DMS 273 treated with DMSO at 0.1 percent for 48 hours (cell line): Measurements from ENCODE around the gene VPS8.
"Not testable (repeated sequence)": the region's sequence is repeated elsewhere in the genome, so short reads cannot be mapped to it uniquely, and the experiment has no call there.

Experiments
- DNase-seq: peaks from one replicate; lab custom pipeline; 2025; lab: John Stamatoyannopoulos, UW

VPS8 gene

GRCh38 chr3:184918750-184919149 is 106.8 kb downstream of the VPS8 start:
- no peak for DNase-seq

- no peak for DNase-seq
Observed at GRCh38 chr3:184919651-184920050, 107.7 kb downstream of the VPS8 start.

GRCh38 chr3:184924547-184924946 is 112.6 kb downstream of the VPS8 start:
- no peak for DNase-seq

- no peak for DNase-seq
Observed at GRCh38 chr3:184927796-184928315, 115.9 kb downstream of the VPS8 start.

- DNase-seq: no peak
Observed at GRCh38 chr3:184932777-184933176, 120.8 kb downstream of the VPS8 start.

- no peak for DNase-seq
Observed at GRCh38 chr3:184937611-184938010, 125.6 kb downstream of the VPS8 start.

- DNase-seq: no peak
Observed at GRCh38 chr3:184941408-184941807, 129.4 kb downstream of the VPS8 start.

GRCh38 chr3:184942735-184943134 is 130.8 kb downstream of the VPS8 start:
- no peak for DNase-seq

- DNase-seq: peak; percentile 83
Observed at GRCh38 chr3:184944241-184944640, 132.3 kb downstream of the VPS8 start.

- DNase-seq: no peak
Observed at GRCh38 chr3:184945886-184946625, 134.1 kb downstream of the VPS8 start.

- DNase-seq: no peak
Observed at GRCh38 chr3:184946917-184947316, 135.0 kb downstream of the VPS8 start.

- no peak for DNase-seq
Observed at GRCh38 chr3:184949251-184949965, 137.4 kb downstream of the VPS8 start.

GRCh38 chr3:184950816-184951215 is 138.8 kb downstream of the VPS8 start:
- not testable (repeated sequence) for DNase-seq

GRCh38 chr3:184952671-184953070 is 140.7 kb downstream of the VPS8 start:
- peak; percentile 42 for DNase-seq

GRCh38 chr3:184953401-184953800 is 141.4 kb downstream of the VPS8 start:
- DNase-seq: peak; percentile 93

GRCh38 chr3:184954251-184954650 is 142.3 kb downstream of the VPS8 start:
- no peak for DNase-seq

- not testable (repeated sequence) for DNase-seq
Observed at GRCh38 chr3:184954851-184955250, 142.9 kb downstream of the VPS8 start.

GRCh38 chr3:184965639-184966430 is 153.9 kb downstream of the VPS8 start:
- no peak for DNase-seq

GRCh38 chr3:184968115-184968514 is 156.1 kb downstream of the VPS8 start:
- no peak for DNase-seq

GRCh38 chr3:184970186-184970585 is 158.2 kb downstream of the VPS8 start:
- no peak for DNase-seq

GRCh38 chr3:184977796-184978195 is 165.8 kb downstream of the VPS8 start:
- DNase-seq: no peak

- DNase-seq: no peak
Observed at GRCh38 chr3:184981071-184981470, 169.1 kb downstream of the VPS8 start.
